ENCODE measurements around the gene LMAN2L.
"Not testable (repeated sequence)": the region's sequence is repeated elsewhere in the genome, so short reads cannot be mapped to it uniquely, and the experiment has no call there.

LMAN2L gene

GRCh38 chr2:96685577-96686459 lies 54.0 kb downstream of the LMAN2L start:
- no peak for DNase-seq

GRCh38 chr2:96684883-96685576 lies 54.8 kb downstream of the LMAN2L start:
- no peak for DNase-seq

- DNase-seq, result no peak
Observed at GRCh38 chr2:96683972-96684820, 55.7 kb downstream of the LMAN2L start.

- no peak for DNase-seq
Observed at GRCh38 chr2:96683307-96683706, 56.6 kb downstream of the LMAN2L start.

GRCh38 chr2:96681540-96681939 lies 58.3 kb downstream of the LMAN2L start:
- DNase-seq, result no peak

- DNase-seq, result no peak
Observed at GRCh38 chr2:96680561-96681141, 59.2 kb downstream of the LMAN2L start.

- DNase-seq, result no peak
Observed at GRCh38 chr2:96679848-96680247, 60.0 kb downstream of the LMAN2L start.

- DNase-seq, result no peak
Observed at GRCh38 chr2:96669539-96670215, 70.2 kb downstream of the LMAN2L start.

GRCh38 chr2:96668771-96669170 lies 71.1 kb downstream of the LMAN2L start:
- DNase-seq, result no peak

- not testable (repeated sequence) for DNase-seq
Observed at GRCh38 chr2:96665717-96666116, 74.1 kb downstream of the LMAN2L start.

- DNase-seq, result peak; percentile 93
Observed at GRCh38 chr2:96665083-96665569, 74.7 kb downstream of the LMAN2L start.

- peak; percentile 40 for DNase-seq
Observed at GRCh38 chr2:96664366-96664925, 75.4 kb downstream of the LMAN2L start.

GRCh38 chr2:96663829-96664228 lies 76.0 kb downstream of the LMAN2L start:
- no peak for DNase-seq

GRCh38 chr2:96663177-96663576 lies 76.7 kb downstream of the LMAN2L start:
- no peak for DNase-seq

- DNase-seq, result no peak
Observed at GRCh38 chr2:96662360-96662759, 77.5 kb downstream of the LMAN2L start.

GRCh38 chr2:96661324-96661723 lies 78.5 kb downstream of the LMAN2L start:
- no peak for DNase-seq

- peak; percentile 50 for DNase-seq
Observed at GRCh38 chr2:96656540-96656939, 83.3 kb downstream of the LMAN2L start.
